HG03342 (cell line): ENCODE measurements around the gene SNAPC1.
"Not testable (repeated sequence)": the region's sequence is repeated elsewhere in the genome, so short reads cannot be mapped to it uniquely, and the experiment has no call there.

ENCODE experiments used
- ATAC-seq: cut with Tn5 transposase; IDR thresholded peaks from one replicate; pipeline ENCODE4 v1.9.1; 2021; ENCODE audit warnings: mild to moderate bottlenecking, moderate library complexity; ENCODE audit not compliant: unreplicated experiment

The SNAPC1 gene

DNA sequence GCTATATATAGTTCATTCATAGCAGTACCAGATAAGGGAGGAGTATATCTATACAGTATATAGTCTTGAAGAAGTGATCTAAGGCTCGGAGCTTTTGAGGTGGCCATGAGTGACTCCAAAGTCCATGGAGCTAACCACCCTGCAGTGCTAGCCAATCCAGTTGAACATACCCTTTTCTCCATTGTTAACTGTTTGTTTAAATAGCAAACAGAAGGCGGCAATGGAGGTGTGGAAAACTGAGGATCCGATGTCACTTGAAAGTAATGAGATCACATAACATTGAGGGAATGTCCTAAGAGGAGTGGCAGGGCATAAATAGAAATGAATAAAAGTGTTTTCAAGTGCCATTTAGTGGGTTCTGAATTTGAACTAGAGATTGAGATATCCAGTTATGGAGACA is 12.4 kb upstream of the SNAPC1 start:
- no peak for ATAC-seq

DNA sequence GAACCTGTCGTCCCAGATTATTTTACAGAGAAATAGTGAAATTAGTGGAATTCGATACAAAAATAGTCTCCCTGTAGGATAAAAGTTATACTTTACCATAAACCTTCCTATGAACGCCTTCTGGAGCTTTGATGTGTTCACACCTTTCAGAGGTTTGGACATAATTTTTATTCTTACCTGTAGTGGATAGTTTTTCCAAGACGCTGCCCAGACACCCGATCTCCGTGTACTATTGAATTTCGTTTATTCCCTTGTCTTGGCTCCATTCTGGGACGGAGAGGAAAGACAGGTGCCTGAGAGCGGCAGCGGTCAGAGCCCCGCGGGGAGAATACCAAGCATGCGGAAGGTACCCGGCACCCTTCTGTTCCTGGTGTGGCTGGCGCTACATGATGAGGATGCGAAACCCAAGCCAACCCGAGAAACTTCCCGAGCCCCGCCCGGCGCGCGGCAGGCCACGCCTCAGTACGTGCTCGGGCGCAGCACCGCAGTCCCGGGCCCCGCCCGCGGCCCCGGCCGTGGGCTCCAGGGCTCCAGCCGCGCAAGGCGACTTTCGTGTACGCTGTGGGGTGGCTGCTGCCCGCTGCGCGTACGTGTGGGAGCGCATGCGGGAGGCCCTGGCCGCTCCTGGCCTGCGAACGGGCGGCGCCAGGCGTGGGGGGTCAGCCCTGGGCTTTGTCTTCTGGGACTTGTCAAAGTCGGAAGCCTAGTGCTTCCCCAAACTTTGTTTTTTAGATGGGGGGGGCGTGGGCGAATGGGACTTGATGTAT is 11.3 kb upstream of the SNAPC1 start:
- peak; percentile 87 for ATAC-seq

DNA sequence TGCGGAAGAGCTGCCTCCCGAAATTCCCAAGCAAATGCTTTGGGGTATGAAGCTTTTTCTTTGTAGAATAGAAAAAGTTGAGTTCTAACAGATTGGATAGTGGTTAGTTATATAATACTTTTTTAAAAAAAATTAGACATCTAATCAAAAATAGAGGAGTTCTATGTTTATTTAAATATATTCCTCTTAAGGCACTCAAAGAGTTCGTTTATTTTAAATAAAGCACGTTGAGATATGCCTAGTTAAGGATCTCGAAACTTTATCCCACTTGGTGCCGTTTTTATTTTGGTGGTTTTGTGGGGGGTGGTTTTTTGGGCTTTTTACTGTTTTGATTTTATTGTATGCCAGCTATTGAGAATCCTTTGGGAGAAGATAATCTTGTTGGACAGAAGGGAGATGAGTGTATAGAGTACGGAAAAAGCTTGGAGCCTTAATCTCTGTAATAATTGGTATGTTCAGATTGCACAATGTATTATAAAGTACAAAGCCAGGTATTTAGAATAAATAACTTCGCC is 10.7 kb upstream of the SNAPC1 start:
- ATAC-seq, result no peak

DNA sequence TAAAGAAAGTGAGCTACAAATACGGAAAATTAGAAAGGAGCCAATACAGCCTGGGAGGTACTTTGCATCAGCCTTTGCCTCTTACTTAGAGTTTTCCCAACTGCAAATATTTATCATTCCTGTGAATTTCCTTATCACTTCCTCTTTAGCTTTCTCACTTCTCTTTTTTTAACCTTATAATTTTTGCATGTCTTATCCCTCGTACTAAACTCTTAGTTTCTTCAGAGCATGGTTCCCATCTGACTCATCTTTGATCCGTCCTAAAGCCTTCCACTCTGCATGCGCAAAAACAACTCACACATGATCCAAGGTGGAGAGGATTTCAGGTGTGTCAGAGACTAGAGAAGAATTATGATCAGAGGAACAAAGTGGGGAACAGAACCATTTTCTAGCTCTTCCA is 9.6 kb upstream of the SNAPC1 start:
- peak; percentile 61 for ATAC-seq

DNA sequence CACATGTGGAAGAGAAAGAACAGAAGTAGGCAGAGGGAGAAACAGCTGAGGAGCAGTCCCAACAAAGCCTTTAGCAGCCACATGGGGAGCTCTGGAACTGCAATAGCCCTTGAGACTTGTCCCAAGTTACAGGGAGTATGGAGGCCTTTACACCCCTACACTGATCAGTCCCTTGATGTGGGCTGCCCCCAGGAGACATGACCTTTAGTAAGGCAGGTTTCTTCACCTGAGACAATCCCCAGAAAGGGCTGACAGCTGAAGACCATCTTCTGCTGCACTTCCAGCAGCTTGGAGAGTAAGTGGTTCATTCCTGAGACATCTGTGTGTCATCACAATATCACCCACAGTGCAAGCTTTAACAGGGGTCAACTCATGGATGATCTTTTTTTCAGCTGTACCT is 8.6 kb upstream of the SNAPC1 start:
- no peak for ATAC-seq

DNA sequence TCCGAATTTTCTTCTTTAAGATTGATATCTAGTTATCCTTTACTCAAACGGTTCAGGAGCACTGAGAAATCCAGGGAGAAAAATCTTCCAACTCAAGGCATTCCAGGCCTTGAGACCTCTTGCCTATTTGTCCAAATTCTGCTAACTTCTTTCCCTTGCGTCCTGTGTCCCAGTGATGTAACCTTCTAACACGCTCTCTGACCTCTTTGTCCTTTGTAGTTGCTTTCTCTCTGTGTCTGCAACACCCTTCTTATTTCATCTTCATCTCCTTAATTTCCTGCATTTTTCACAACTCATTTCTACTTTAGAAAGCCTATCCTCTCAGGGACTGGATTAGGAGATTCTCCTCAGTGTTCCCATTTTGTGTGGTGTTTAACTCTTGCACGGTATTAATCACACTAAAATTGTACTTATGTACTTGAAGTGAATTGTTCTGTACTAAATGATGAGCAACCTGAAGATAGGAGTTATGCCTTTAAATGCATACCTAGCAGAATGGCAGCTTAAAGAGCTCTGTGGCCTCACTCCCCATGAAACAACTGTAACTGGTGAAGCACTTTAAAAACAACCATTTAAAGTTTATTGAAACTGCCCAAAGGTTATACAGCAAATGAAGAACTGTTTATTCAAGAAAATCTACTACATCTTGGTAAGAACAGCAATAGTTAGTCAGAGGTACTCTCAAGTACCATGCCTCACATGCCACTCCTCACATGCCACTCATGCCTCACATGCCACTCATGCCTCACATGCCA is 7.4 kb upstream of the SNAPC1 start:
- ATAC-seq, result no peak

DNA sequence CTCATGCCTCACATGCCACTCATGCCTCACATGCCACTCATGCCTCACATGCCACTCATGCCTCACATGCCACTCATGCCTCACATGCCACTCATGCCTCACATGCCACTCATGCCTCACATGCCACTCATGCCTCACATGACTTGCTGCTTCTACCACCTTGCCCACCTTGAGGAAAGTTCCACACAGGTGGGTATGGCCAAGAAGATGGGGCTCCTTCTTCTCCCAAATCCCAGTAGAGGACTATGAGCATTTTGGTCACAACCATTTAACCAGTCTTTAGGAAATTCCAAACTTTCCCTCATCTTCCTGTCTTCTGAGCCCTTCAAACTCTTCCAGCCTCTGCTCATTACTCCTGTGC is 6.9 kb upstream of the SNAPC1 start:
- ATAC-seq, result not testable (repeated sequence)

DNA sequence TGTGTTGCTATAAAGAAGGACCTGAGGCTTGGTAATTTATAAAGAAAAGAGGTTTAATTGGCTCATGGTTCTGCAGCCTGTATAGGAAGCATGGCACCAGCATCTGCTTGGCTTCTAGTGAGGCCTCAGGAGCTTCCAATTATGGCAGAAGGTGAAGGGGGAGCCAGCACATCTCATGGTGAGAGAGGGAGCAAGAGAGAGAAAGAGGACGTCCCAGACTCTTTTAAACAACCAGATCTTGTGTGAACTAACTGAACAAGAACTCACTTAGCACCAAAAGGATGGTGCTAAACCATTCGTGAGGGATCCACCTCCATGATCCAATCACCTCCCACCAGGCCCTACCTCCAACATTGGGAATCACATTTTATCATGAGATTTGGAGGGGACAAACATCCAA is 6.1 kb upstream of the SNAPC1 start:
- ATAC-seq, result no peak

DNA sequence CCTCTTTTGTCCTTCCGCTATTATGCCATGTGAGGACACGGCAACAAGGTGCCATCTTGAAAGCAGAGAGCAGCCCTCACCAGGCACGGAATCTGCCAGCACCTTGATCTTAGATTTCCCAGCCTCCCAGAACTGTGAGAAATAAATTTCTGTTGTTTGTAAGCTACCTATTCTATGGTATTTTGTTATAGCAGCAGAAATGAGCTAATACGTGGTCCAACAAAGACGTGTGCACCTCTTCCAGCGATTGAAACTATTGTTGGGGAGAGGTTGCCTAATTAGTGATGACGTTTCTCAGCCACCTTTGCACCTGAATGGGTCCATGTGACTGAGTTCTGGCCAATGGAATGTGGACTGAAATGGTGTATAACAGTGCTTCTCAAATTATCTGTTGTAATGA is 2.3 kb upstream of the SNAPC1 start:
- no peak for ATAC-seq

DNA sequence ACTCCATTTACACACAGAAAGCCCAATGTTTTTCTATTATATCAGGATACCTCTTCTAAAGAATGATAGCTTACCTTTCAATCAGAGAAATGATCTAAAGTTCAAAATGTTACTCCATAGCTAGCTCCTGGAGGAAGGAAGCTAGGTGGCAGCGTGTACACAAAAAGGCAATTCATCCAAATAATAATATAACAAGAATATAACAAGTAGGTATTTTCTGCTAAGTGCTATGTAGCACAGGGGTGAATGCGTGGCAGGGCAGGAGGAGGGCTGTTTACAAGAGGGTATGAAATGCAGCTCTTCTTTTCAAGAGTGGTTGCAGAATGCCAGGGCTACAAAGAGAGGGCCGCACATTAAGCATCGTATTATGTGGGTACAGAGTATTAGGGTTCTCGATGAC is 663 bp upstream of the SNAPC1 start:
- no peak for ATAC-seq

DNA sequence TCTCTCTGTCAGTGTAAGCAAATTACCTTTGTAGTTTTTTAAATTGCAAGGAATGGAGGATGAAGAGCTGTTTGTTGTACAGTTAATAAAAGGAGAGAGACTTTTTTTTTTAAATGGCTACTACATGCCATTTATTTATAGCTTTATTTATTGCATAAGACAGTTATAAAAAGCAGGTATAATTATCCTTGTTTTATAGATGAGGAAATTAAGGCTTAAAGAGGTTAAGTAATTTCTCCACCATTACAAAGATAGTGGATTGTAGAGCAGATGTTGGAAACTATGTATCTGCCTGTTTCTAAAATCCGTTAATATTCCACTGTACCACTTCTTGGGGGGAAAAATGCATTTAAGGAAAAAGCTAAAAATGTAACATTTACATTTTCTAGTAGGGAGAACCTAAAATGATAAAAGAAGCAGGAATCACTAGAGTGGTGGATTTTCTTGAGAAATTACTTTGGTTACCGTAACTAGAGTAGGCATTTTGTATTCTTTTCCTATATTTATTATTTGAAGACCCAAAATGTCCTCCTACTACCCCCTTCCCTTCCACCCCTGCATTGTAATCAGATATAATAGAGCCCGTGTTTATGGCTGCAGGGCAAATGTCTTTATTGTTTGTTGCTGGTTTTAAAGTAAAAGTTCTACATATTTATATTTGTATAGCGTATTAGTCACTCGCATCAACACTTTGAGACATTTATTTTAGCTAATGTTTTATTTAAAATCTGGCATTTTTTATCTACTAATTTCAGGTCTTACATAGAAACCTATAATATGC is 2.3 kb downstream of the SNAPC1 start:
- ATAC-seq, result no peak

DNA sequence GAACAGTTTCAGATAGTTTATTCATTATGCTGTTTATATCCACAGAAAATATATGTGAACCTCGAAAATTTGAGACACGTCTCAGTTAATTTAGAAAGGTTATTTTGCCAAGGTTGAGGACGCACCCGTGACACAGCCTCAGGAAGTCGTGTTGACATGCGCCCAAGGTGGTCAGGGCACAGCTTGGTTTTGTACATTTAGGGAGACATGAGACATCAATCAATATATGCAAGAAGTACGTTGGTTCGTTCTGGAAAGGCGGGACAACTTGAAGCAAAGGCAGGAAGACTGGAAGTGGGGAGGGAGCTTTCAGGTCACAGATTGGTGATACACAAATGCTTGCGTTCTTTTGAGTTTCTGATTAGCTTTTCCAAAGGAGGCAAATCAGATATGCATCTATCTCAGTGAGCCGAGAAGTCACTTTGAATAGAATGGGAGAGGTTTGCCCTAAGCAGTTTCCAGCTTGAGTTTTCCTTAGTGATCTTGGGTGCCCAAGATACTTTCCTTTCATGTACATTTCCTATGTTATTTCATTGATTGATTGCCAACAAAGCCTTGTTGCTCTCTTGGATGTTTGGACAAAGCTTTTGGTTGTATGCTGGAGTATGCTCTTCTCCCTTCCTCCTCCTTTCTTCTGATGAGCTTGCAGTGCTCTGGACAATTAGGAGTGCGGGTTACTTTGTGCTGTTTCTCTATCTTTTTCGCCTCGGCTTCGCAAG is 3.2 kb downstream of the SNAPC1 start:
- ATAC-seq, result no peak

DNA sequence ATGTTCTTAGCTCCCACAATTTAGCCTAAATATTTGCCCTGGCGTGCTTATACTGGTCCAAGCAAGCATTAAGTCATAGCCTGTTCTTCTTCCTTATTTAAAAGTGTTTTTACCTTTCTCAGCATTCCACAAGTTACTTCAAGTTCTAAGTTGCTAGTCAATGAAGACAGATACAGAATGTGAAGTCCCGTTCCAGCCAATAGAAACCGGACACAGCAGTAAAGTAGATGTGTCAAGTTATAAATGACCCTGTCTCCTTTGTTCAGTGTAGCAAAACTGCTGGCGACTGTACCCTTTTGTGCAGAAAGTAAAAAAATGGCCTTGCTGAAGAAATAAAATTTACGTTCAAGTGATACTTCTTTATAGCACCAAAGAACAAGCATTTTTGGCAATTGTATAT is 3.9 kb downstream of the SNAPC1 start:
- no peak for ATAC-seq

DNA sequence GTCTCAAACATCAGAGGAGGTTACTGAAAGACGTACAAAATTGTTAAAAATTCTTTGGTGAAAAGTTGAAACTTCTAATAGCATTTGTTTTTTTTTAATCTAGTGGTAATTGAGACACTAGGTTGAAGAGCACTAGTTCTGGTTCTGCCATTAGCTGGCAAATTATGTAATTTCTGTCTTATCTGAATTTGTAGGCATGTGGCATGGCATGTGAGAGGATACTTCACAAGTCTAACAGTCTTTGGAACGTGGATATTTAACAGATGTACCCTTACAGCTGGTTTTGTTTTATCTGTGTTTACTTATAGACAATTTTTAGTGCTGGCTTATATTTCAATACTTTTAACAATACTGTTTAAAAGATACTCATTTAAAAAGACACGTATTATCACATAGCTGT is 6.0 kb downstream of the SNAPC1 start:
- ATAC-seq, result no peak

DNA sequence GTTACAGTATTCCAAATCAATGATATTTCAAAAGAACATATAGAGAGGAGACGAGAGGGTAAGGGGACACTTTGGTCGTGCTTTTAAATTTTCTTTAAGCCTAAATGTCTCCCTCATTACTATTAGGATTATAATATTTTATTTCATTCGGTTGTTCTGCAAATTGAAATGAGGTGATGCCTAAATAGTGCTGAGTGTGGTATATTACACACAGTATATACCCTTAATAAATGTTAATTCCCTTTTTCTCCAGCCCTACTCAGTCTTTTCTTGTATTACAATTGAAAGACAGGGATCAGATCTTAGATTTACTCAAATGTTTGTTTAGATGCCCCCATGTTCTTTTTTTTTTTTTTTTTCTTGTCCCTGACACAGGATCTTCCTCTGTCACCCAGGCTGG is 7.7 kb downstream of the SNAPC1 start:
- no peak for ATAC-seq

DNA sequence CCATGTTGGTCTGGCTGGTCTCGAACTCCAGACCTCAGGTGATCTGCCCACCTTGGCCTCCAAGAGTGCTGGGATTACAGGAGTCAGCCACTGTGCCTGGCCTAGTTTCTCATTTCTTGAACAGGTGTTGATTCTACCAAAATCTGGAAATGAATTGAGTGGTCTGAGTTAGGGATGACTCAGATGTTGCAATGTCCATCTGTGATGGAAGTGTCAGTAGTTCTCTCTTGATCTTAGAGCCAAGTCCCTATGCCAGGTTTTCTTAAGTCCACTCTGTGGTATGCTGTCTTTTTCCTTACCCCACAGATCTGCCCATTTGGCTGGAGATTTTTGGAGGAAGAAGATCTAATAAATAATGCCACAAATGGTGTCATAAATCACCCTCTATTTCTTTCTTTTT is 12.6 kb downstream of the SNAPC1 start:
- no peak for ATAC-seq

DNA sequence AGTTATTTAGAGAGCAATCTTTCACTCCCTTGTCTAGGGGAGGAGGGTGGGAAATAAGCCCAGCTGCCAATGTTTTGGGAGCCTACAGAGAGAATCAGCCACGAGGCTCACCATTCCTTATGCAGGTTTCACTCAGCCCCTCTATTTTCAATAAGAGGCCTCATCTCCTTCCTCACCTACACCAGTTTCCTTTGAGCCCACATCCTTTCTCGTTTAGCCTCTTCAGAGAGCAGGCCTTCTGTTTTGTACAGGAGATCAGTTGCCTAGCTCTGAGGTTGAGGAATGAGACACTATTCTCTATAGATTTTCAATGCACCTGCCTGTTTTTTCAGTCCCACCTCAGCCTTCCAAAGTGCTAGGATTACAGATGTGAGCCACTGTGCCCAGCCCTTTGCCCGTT is 17.9 kb downstream of the SNAPC1 start:
- no peak for ATAC-seq

DNA sequence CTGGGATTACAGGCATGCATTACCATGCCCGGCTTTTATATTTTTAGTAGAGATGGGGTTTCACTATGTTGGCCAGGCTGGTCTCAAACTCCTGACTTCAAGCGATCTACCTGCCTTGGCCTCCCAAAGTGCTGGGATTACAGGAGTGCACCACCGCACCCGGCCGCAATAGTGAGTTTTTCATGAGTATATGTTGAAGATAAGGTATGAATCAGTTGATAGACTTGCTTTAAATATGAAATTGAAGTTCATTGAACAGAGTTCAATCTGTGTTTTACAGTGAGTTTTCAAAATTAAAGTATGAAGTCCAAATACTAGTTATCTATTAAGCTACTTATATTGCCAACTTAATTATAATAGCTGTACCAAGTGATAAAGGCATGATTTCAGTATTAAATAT is 35.1 kb downstream of the SNAPC1 start:
- no peak for ATAC-seq

DNA sequence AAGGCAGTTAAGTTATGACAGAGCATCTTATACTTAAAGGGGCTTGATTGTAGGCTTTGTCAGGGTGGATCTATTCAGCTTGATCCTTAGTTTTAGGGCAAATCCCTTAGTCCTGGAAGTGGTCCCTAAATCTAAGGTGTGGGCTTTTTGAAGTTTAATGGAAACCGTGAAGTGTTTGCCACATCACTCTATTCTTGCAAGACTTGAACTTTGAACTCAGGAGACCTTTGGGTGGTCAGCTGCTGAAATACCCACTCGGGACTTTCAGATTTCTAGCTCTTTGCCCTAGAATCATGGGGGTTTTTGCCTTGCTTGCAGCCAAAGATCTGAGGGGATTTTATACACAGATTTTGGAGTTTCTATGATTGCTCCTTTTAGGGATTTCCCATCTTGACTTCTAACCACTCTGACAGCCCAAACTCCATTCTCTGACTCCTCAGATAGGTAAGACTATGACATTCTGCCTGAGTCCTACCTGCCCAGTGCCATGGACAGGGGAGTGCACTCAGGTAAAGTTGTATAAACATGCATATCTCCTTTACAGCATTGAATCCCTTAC is 39.9 kb downstream of the SNAPC1 start:
- no peak for ATAC-seq

DNA sequence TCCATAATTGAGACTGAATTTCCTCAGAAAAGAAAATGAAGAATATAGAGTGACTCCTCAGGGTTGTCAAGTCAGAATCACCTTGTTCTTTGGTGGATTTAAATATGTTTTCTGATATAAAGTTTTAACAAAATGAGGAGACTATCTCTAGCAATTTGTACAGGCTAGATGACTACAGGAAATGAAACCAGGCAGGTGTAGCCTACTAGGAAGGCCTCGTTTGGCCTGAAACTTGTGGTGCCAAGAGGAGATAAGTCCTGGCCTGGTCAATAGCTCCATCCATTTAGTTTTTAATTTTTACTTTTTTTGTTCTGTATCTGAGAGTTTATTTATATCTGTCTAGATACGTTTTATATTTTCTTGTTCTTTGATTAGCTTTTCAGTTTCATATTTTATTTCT is 41.5 kb downstream of the SNAPC1 start:
- no peak for ATAC-seq

DNA sequence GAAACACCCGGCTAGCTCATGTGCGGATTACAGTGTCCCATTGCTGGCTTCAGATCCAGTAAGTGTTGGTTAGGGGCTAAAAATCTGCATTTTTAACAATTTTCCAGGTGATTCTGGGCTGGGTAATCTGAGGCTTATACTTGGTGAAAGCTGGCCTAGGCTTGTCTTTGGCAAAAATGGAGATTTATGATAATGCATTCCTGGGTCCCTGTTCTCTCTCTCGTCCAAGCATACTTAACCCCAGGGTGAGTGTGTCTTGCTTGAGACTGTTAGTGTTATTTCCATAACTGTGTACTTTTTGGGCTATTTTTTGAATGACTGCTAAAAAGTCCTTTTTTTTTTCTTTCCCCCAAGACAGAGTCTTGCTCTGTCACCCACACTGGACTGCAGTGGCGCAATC is 43.2 kb downstream of the SNAPC1 start:
- no peak for ATAC-seq
